Peyer's patch (tissue), 4 donors: Measurements from ENCODE around the gene AXDND1. TPM values are rescaled to one million over a fixed set of nuclear protein-coding genes. Genes with fewer than 3 reads are reported as not detected.

Experiments used
- DNase-seq, 3 donors: peaks; one replicate each; pipeline ENCODE4 v3.0.0-alpha.2; 2017 to 2019
- H3K27ac ChIP-seq, 4 donors: fragments of 200-600 bp; sonication (generic); one replicate each; pipeline ENCODE4 v1.5.1; 2016 to 2019
- H3K27me3 ChIP-seq, 2 donors: fragments of 200-600 bp; sonication (generic); one replicate each; pipeline ENCODE4 v1.5.1; 2019
- H3K36me3 ChIP-seq, 3 donors: fragments of 200-600 bp; sonication (generic); one replicate each; pipeline ENCODE4 v1.5.1; 2016 to 2019
- H3K4me1 ChIP-seq, 4 donors: fragments of 200-600 bp; sonication (generic); one replicate each; pipeline ENCODE4 v1.5.1; 2016 to 2019
- H3K4me3 ChIP-seq, 4 donors: fragments of 200-600 bp; sonication (generic); 1 replicate in 3 of 4; 2 replicates in 1 of 4; pipeline ENCODE4 v1.5.1; 2016 to 2019; ENCODE audit warnings: mild to moderate bottlenecking in 1 of 4
- H3K9me3 ChIP-seq, 4 donors: fragments of 200-600 bp; sonication (generic); one replicate each; pipeline ENCODE4 v1.5.1; 2016 to 2019; ENCODE audit warnings: mild to moderate bottlenecking in 1 of 4
- CTCF ChIP-seq, 6 experiments: fragments of 450-650 bp in 4 of 6; fragments of 200-600 bp in 2 of 6; sonication (generic) in 1 of 6; IDR thresholded peaks; one replicate each; pipeline ENCODE4 v1.5.1; 2017 to 2019; ENCODE audit warnings: antibody characterized with exemption in 6 of 6, mild to moderate bottlenecking in 3 of 6, moderate library complexity in 1 of 6
- POLR2A ChIP-seq, 2 donors: fragments of 450-650 bp; IDR thresholded peaks; one replicate each; pipeline ENCODE4 v1.5.1; 2017; ENCODE audit warnings: antibody characterized with exemption in 2 of 2, mild to moderate bottlenecking in 2 of 2, moderate library complexity in 2 of 2
- total RNA-seq, 4 donors: library from RNA; depleted of rRNA; stranded (reverse); fragments of >200 nt; gene quantifications; one replicate each; pipeline ENCODE4 v1.1.0, GENCODE V29; 2016

Gene AXDND1
- total RNA-seq, 4 donors from 2014 or later = 0.35 to 0.94 TPM; not detected in 2

GRCh38 chr1:179334440-179334839 lies 31.3 kb upstream of the AXDND1 start:
- H3K4me1 ChIP-seq = no peaks in the 10 kb centered on the region
- no peak for DNase-seq
- TF ChIP-seq POLR2A (IDR thresholded peaks at IDR 0.05) = no peak
- no peak for TF ChIP-seq CTCF (IDR thresholded peaks at IDR 0.05)
- H3K27ac ChIP-seq = no peak overlapping the region
- H3K36me3 ChIP-seq = peaks cover 0 to 8% (median 0%) of the 10 kb centered on the region in 3 donors
- H3K9me3 ChIP-seq = no peaks in the 10 kb centered on the region
- H3K27me3 ChIP-seq = no peaks in the 10 kb centered on the region
- H3K4me3 ChIP-seq = no peak overlapping the region

GRCh38 chr1:179337288-179337687 lies 28.5 kb upstream of the AXDND1 start:
- TF ChIP-seq CTCF (IDR thresholded peaks at IDR 0.05) (no peak), POLR2A (IDR thresholded peaks at IDR 0.05) (no peak)
- H3K4me1 ChIP-seq = no peaks in the 10 kb centered on the region
- H3K27ac ChIP-seq = no peak overlapping the region
- peak in 2 of 3 donors; percentile 50 to 69 for DNase-seq
- H3K4me3 ChIP-seq = no peak overlapping the region
- H3K36me3 ChIP-seq = peaks cover 0 to 13% (median 0%) of the 10 kb centered on the region in 3 donors
- no peaks in the 10 kb centered on the region for H3K9me3 ChIP-seq
- H3K27me3 ChIP-seq = no peaks in the 10 kb centered on the region

GRCh38 chr1:179337942-179338560 lies 27.7 kb upstream of the AXDND1 start:
- H3K27ac ChIP-seq = no peak overlapping the region
- H3K27me3 ChIP-seq = no peaks in the 10 kb centered on the region
- H3K4me3 ChIP-seq = no peak overlapping the region
- no peak for DNase-seq
- peaks cover 0 to 13% (median 0%) of the 10 kb centered on the region in 3 donors for H3K36me3 ChIP-seq
- H3K4me1 ChIP-seq = no peaks in the 10 kb centered on the region
- TF ChIP-seq CTCF (IDR thresholded peaks at IDR 0.05) (no peak), POLR2A (IDR thresholded peaks at IDR 0.05) (no peak)
- no peaks in the 10 kb centered on the region for H3K9me3 ChIP-seq

- DNase-seq = no peak
- no peaks in the 10 kb centered on the region for H3K4me1 ChIP-seq
- peaks cover 0 to 25% (median 0%) of the 10 kb centered on the region in 3 donors for H3K36me3 ChIP-seq
- no peak overlapping the region for H3K4me3 ChIP-seq
- H3K27ac ChIP-seq = no peak overlapping the region
- no peaks in the 10 kb centered on the region for H3K27me3 ChIP-seq
- TF ChIP-seq CTCF (IDR thresholded peaks at IDR 0.05) = no peak
- no peak for TF ChIP-seq POLR2A (IDR thresholded peaks at IDR 0.05)
- H3K9me3 ChIP-seq = no peaks in the 10 kb centered on the region
Measured at GRCh38 chr1:179340918-179341317, 24.9 kb upstream of the AXDND1 start.

GRCh38 chr1:179341943-179342547 lies 23.7 kb upstream of the AXDND1 start:
- peaks cover 0 to 35% (median 0%) of the 10 kb centered on the region in 3 donors for H3K36me3 ChIP-seq
- no peak overlapping the region for H3K27ac ChIP-seq
- no peaks in the 10 kb centered on the region for H3K9me3 ChIP-seq
- TF ChIP-seq POLR2A (IDR thresholded peaks at IDR 0.05) (no peak), CTCF (IDR thresholded peaks at IDR 0.05) (no peak)
- H3K4me3 ChIP-seq = no peak overlapping the region
- DNase-seq = no peak
- H3K27me3 ChIP-seq = no peaks in the 10 kb centered on the region
- no peaks in the 10 kb centered on the region for H3K4me1 ChIP-seq
